Effector CD8-positive, alpha-beta T cell (primary cell): ENCODE measurements around the gene KLRF2.

Experiments
- DNase-seq: peaks from one replicate; lab custom pipeline; 2025; lab: John Stamatoyannopoulos, UW

Gene KLRF2

DNA sequence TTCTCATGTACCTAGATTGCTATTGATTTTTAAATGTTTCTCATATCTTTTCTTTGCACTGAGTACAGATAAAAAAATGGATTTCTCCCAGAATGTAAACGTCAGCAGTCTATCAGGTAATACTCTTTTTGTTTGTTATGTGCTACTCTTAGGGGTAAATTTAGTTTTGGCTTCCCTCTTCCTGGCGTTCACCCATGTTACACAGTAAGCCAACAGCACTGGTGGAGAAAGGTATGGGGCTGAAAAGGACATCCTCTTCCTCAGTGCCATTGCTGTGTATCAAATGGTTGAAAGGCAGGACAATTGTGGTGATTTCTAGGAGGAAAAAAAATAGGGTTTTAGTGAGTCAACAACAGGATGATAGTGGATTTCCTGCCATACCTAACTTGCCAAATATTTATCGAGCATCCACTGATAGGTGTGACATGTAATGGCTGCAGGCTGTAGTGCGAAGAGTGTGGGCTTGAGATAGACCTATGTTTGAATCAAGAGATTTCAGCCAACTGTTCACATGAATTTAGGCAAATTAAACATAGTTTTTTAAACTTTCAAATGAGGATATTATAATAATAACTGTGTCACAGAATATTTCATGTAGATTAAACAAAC is 7.5 kb downstream of the KLRF2 start:
- DNase-seq: no peak

DNA sequence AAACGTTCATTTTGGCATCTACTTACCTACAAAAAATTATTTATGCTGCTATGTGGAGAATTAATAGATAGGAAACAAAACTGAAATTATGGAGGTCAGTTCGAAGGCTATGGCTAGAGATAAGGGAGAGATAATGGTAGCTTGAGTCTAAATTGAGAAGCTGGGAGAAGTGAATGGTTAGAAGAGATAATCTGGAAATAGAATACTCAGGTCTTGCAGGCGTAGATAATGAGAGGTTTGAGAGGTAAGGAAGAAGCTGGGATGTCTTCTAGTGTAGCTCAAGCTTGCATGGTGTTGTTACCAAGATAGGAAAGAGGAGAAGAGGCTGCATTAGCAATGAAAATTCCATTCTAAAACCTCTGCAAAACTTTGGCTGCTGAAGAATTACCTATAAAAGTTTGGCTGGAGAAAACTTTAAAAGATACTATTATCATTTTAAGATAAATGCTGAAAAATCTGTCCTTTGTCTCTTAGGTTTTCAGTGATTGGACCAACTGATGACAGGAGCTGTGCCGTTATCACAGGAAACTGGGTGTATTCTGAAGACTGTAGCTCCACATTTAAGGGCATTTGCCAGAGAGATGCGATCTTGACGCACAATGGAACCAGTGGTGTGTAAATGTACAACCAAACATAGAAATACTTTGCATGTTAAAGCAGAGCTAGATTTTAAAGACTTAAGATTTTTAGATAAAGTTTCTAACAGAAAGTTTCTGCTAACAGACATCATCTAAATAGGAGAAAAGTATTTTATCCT is 14.1 kb downstream of the KLRF2 start:
- DNase-seq: no peak

DNA sequence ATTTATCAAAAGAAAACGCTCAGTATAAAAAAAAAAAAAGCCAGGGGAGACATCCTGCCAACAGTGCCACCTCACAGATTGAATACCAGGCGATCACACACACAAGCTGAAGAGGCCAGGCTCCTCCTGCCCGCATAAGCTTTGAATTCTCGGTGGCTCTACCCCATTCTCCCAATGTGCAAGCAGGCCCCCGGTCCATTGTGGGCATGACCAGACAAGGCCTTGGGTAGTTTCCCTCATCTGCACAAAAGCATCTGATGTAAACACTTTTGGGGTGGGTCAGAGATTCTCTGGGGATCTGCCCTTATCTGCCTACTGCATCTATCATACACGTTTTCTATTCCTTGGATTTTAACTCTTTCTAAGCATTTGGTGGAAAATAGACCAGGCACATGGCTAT is 16.2 kb downstream of the KLRF2 start:
- no peak for DNase-seq

DNA sequence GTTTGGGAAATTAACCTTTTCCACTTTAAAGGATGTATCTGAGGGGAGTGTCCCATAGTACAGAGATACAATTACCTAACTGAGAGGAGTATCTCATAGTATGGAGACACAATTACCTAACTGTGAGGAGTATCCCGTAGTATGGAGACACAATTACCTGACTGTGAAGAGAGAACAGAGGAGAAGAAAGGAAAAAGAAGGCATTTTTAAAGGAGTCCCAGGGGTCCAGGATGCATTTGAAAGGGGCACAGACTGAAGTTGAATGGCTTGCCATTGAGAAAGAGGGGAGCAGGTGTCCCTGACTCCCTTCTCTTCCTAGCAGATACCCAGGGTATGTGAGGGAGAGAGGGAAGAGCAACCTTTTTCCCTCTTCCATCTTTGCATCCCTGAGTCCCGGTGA is 17.9 kb downstream of the KLRF2 start:
- no peak for DNase-seq

DNA sequence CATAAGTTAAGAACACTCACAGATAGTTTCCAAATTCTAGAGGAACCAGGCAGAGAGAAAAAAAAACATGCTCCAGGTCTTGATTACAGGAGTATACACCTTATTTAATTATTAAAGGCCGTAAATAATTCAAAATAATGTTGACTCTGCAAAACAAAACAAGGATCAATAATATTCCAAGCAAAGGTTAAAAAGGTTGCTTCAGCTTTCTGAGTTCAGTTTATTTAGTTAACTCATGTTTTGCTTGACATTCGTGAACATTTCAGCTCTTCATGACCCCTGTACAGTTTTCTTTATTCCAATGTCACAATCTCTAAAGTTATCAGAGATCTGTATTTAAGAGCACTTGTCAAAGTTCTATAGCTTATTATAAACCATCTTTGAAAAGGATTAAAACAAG is 19.6 kb downstream of the KLRF2 start:
- no peak for DNase-seq

DNA sequence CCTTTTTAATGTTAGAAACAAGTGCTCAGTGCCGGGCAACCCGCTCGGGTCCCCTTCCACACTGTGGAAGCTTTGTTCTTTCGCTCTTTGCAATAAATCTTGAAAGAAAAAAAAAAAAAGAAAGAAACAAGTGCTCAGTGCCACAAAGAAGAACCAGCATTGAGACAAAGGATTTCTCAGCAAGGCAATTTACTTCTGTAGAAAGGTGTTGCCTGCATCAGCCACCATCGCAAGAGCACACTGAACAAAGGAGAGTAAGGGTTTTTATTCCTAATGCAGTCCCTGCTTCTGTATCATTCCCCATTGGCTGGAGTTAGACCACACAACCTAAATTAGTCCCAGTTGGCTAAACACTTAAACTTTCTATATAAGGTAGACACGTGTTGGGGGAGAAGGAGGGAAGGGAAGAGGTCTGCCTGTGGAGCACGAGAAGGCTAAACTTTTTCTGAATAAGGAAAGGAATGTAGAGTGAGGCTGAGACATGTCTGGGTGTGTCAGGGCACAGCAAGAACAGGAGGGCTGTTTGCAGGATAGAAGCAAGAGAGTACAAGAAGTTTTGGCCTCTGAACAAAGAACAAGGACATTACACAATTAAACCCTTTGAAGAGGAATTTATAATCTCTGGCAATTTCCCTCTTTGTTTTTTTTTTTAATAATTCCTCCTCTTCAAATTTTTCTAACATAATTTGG is 21.4 kb downstream of the KLRF2 start:
- DNase-seq: no peak

DNA sequence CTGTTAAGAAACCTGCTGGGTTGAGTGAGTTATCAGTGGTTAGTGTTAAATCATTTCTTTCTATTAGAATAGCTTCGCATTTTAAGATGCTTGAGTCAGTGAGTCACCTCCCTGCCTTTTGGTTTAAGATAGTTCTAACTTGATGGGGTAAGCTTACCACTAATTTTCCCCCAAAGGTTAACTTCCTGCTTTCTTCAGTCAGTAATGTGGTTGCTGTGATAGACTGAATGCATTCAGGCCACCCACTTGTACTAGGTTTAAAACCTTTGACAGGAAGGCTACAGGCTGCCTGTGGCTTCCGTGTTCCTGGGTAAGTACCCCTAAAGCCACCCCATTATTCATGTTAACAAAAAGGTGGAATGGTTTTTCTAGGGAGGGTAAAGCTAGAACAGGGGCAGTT is 25.6 kb downstream of the KLRF2 start:
- no peak for DNase-seq

DNA sequence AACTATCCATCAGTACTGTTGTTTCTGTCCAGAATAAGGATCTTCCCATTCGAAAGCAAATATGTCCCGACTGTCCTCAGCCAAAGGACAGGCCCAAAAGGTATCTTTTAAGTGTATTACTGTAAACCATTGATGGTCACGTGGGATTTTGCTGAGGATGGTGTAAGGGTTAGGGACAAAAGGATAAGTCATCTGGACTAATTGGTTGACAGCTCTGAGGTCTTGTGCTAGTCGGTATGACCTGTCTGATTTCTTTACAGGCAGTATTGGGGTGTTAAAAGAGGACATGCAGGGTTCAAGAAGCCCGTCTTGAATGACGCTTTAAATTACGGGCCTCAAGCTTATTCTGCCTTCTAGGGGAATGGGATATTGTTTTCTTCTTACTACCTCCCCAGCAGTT is 26.5 kb downstream of the KLRF2 start:
- no peak for DNase-seq

DNA sequence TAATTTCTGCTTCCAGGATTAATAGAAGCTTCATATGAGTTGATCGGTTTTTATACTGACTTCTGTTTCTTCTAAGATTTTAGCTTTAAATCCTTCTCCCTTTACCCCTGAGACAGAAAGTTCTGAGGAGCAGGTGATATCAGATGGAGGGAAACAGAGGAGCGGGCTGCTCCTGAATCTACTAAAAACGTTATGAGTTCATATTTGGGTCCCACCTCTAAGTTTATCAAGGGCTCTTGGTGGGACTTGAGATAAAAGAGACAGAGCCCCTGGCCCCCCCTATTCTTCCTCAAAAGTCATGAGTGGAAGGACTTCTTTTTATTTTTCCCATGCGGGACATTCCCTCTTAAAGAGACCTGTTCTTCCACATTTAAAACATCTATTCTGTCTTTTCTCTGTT is 27.1 kb downstream of the KLRF2 start:
- DNase-seq: no peak

DNA sequence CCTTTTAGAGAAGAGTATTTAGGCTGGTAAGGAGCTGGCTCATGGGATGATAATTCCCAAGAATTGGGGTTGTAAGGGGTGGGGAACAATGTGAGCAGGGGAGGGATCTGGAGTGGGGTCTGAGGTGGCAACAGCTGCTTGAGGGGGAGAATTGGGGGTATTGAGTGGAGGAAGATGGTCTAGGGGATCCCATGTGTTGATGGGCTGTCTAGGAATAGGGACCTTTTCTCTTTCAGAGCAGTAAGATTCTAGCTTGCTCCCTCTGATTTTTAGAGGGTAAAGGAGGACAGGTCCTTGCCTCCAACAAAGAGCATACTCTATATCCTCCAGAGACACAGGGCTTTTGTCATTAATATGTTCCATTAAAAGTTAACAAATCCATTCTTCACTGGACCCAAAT is 28.4 kb downstream of the KLRF2 start:
- no peak for DNase-seq

DNA sequence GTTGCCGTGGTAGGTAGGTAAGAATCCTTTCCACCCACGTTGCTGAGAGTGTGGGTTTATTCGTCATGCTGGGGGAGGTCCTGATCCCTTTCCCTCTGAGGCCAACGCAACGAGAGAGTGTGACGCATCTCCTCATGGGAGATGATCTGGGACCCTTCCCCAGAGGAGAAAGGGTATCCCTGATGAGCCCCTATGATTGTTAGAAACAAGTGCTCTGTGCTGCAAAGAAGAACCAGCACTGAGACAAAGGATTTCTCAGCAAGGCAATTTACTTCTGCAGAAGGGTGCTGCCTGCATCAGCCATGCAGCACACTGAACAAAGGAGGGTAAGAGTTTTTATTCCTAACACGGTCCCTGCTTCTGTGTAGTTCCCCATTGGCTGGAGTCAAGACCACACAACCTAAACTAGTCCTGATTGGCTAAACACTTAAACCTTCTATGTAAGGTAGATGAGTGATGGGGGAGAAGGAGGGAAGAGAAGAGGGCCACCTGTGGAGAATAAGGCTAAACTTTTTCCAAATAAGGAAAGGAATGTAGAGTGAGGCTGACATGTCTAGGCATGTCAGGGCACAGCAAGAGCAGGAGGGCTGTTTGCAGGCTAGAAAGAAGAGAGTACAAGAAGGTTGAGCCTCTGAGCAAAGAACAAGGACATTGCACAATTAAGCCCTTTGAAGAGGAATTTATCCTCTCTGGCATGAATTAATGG is 29.6 kb downstream of the KLRF2 start:
- no peak for DNase-seq

DNA sequence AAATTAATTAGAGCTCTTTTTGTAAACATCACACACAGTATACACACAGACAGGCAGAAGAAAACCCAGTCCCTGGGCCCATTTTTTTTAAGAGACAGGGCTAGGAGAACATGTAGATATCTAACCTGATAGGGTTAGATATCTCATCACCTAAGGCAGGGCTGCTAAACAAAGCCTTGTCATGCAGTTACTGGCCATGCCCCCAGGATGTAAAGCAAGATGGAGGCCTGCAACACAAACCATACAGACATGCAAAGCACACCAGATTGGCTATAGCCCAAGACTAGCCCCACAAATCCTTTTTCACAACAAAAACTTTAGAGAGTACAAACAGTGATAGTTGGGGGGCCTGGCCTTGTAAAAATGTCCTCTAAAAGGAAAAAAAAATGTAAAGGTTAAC is 30.4 kb downstream of the KLRF2 start:
- DNase-seq: no peak

DNA sequence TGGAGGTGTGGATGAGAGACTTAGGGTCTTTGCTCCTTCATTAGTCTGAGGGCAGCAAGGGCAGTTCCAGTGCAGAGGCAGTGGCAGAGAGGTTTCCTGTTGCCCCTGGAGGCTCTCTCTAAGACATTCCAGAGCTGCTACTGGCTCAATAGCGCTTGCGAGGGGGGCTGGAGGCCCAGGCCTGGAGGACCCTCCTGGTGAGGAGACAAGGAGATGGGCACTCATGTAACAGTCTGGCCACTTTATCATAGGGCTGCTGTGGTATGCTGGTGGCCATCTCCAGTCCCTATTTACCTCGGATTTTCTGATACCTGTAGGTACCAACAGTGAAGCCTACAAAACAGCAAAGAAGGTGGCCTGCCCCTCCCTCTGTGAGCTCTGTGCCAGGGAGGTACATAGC is 38.2 kb downstream of the KLRF2 start:
- DNase-seq: no peak

DNA sequence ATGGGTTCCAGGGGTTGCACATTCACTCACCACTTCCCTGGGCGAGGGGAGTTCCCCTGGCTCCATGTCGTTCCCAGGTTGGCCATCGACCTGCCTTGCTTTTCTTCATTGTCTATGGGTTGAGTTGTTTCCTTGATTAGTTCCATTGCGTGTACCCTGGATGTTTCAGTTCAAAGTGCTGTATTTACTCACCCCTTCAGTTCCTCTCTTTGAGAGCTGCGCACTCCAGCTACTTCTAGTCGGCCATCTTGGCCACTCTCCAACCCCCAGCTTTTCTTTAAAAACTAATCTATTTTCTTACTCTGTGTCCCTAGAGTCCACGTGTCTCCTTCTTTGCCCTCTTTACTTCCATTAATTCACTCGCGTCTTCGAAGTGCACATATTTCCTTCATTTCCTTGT is 39.2 kb downstream of the KLRF2 start:
- DNase-seq: no peak

DNA sequence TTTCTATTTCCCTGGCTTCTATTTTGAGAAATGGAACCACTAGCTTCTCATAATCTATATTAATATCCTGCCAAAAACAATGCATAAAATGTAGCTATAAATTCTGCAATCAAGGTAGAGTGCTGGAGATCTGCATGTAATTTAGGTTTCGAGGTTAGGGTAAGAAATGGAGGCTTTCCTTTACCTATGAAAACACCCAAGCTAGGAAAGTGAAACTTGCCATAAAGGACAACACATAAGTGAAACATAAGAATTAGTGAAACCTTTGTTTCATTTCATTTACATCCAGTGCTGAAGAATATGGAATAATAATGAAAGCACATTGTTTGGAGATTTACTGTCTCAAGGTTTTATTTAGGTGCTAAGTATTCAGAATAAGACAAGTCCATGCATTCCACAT is 41.1 kb downstream of the KLRF2 start:
- DNase-seq: no peak

DNA sequence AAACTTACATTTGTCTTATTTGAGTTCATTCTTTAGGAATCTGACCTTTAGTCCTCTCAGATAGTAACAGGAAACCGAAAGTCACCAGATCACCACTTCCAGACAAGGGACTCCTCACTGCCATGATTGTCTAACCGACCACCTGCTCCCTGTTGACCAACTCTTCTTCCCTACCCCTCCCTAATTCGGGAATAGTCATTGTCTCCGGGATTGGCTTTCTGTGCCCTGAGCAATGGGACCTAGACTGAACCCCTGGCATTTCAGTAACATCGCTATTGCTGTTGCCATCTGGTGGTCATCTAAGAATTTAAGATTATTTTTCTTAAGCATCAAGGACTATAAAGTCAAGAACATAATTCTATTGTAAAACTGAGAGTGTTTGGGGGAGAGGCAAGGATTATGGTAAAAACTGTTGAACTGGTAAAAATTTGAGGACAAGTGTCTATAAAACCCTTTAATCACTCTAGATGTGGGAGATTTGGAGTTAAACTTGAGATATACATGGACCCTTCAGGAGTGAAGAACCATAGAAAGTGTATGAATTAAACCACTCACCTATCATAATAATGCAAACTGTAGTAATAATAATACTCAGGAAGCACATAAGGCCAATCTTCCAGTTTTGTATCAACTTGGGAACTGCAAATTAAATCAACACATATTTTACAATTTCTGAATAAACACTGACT is 44.6 kb downstream of the KLRF2 start:
- no peak for DNase-seq

DNA sequence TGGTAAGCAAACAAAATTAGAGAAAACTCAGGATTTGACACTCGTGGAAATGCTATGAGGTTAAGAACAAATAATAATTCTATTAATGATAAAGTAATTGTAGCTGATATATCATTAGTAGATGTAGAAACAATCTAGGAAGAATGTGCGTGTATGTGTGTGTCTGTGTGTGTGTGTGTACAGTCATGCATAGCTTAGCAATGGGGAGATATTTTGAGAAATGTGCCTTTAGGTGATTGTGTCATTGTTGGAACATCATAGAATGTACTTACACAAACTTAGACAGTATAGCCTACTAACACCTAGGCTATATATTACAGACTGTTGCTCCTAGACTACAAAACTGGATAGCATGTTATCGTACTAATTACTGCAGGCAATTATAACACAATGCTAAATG is 45.6 kb downstream of the KLRF2 start:
- no peak for DNase-seq

DNA sequence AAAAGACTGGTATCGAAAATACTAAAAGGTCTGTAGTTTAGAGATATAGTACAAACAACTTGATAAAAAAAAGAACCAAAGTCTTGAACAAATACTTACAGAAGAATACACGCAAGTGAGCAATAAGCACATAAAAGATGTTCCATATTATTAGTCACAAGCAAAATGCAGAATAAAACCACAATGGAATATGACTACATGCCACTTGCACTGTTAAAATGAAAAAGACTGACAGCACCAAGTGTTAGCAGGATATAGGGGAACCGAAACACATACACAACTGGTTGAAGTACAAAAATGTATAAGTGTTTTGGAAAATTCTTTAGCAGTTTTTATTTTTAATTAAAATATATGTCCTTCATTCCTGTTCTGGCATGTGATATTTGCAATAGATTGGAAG is 47.3 kb downstream of the KLRF2 start:
- DNase-seq: no peak

DNA sequence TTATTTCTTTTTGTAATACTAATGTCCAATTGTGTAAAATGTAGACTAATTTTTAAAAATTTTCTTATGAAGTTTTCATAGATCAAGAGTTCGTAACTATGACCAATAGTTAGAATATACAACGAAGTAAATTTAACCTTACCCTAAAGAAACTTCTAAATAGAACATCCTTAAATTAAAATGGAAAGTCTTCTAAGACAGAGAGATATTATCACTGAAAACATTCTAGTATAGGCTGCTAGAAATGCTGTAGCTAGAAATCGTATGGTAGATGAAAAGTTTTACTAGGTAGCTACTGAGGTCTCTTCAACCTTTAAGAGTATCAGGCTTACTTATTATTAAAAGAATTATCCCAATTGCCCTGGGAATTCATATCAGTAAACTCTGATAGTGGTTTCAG is 50.0 kb downstream of the KLRF2 start:
- DNase-seq: no peak

DNA sequence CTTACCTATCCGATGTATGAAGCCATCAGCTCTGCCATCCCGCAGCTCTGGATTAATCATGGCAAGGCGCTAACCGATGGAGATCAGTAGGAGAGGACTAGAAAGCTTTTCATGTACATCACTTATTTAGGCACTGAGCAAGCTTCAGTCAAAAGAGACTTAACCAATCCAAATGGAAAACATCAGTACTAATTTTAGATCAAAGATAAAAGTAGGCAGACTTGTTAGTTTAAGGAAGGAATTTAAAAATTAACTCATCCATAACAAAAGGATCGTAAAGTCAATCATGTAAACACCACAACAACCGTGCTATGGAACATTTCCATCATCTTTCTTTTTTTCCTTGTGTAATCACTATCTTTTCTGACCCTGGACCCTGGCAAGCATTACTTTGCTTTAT is 51.0 kb downstream of the KLRF2 start, which contains the start of gene CLEC2A:
Gene CLEC2A (minus strand): TSS at position 101 of the 400 bp plus-strand sequence. CDS start 41 bp downstream, at position 60.
- DNase-seq: no peak

DNA sequence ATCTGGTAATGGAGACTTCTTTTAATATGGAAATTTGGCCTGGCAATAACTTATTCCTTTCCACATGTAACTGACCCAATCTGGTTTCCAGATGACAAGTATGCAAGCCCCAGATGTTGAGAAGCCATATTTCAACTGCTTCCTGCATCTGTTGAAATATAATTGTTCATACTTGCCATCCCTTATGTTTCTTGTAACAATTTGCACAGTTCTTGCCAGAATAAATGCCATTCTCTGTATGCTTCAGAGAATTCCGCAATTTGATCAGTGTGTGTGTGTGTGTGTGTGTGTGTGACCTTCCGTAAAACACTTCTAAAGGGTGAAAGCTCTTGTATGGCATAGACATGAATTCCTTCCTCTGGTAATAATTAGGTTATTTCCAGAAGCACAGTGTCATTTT is 52.7 kb downstream of the KLRF2 start:
- no peak for DNase-seq

DNA sequence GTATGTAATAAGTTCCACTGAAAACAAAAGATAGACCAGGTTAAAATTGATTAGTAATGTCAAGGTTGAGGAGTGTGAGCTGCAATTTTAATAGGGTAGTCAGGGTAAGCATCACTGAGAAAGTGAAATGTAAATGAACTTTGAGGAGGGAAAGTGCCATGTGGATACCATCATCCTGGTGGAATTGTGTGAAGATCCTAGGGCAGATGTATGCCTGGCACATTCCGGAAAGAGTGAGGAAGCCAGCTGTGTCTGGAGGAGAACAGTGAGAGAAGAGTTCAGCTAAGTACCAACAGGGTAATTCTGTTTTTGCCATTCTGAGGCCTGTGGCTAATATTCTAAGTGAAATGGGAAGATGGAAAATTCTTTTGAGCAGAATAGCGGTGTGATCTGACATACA is 53.7 kb downstream of the KLRF2 start:
- DNase-seq: no peak
